RPMI8226 (cell line): ENCODE results near the gene RPL9.
A peak's percentile ranks its signal among the peaks of the same experiment; 100 is the strongest.
"Not testable (repeated sequence)": the region's sequence is repeated elsewhere in the genome, so short reads cannot be mapped to it uniquely, and the experiment has no call there.

Source experiments
- DNase-seq: peaks from one replicate; pipeline ENCODE4 v3.0.0-alpha.2; 2015

The RPL9 gene

GRCh38 chr4:39464886-39465501, 6.3 kb upstream of the RPL9 start:
- DNase-seq = peak; percentile 10

- not testable (repeated sequence) for DNase-seq
Measured at GRCh38 chr4:39458161-39458504, 589 bp downstream of the RPL9 start.

GRCh38 chr4:39456946-39457763, 1.6 kb downstream of the RPL9 start:
- DNase-seq = no peak

- no peak for DNase-seq
Measured at GRCh38 chr4:39455486-39455885, 3.2 kb downstream of the RPL9 start.

GRCh38 chr4:39453738-39454137, 5.0 kb downstream of the RPL9 start:
- no peak for DNase-seq

- no peak for DNase-seq
Measured at GRCh38 chr4:39452860-39453587, 5.7 kb downstream of the RPL9 start.

GRCh38 chr4:39452153-39452859, 6.4 kb downstream of the RPL9 start:
- no peak for DNase-seq

- no peak for DNase-seq
Measured at GRCh38 chr4:39451423-39452023, 7.2 kb downstream of the RPL9 start.

- no peak for DNase-seq
Measured at GRCh38 chr4:39450618-39451017, 8.1 kb downstream of the RPL9 start.

- no peak for DNase-seq
Measured at GRCh38 chr4:39446842-39447573, 11.7 kb downstream of the RPL9 start.

- DNase-seq = no peak
Measured at GRCh38 chr4:39446483-39446841, 12.3 kb downstream of the RPL9 start.

GRCh38 chr4:39442998-39443397, 15.7 kb downstream of the RPL9 start:
- DNase-seq = no peak

- no peak for DNase-seq
Measured at GRCh38 chr4:39441593-39441992, 17.1 kb downstream of the RPL9 start.

- DNase-seq = no peak
Measured at GRCh38 chr4:39435659-39436563, 22.8 kb downstream of the RPL9 start.

GRCh38 chr4:39433878-39434492, 24.7 kb downstream of the RPL9 start:
- no peak for DNase-seq

GRCh38 chr4:39429476-39430334, 29.0 kb downstream of the RPL9 start:
- DNase-seq = no peak

- DNase-seq = peak; percentile 31
Measured at GRCh38 chr4:39427520-39428114, 31.1 kb downstream of the RPL9 start.

GRCh38 chr4:39426728-39427127, 32.0 kb downstream of the RPL9 start:
- DNase-seq = no peak

GRCh38 chr4:39425297-39425696, 33.4 kb downstream of the RPL9 start:
- DNase-seq = not testable (repeated sequence)
